Activated CD8-positive, alpha-beta T cell treated with anti-CD3 and anti-CD28 coated beads, Interleukin-2, amount 10 ng/mL, durations not matched to agents 7 days and 5 days (primary cell): ENCODE results near the gene FAM118B. TPM values are rescaled to one million over a fixed set of nuclear protein-coding genes. Genes with fewer than 3 reads are reported as not detected.
"Not testable (repeated sequence)": the region's sequence is repeated elsewhere in the genome, so short reads cannot be mapped to it uniquely, and the experiment has no call there.

Source experiments
- ATAC-seq: fragments of 150-1000 bp; cut with Tn5 transposase; one replicate; pipeline ENCODE4 v1.10.0; 2021; ENCODE audit warnings: moderate library complexity
- CTCF ChIA-PET: fragments of 350-600 bp; sonication (Branson Sonifier 250); formaldehyde crosslinking; loops from one replicate; lab custom pipeline; 2021; ENCODE audit warnings: antibody characterized with exemption; lab: Charles Lee
- POLR2A ChIA-PET: fragments of 350-600 bp; sonication (Branson Sonifier 250); formaldehyde crosslinking; loops from one replicate; lab custom pipeline; 2021; ENCODE audit warnings: antibody characterized with exemption; lab: Charles Lee
- DNase-seq: peaks from one replicate; pipeline ENCODE4 v3.0.0-alpha.2; 2020
- H3K27ac Mint-ChIP-seq: one replicate; pipeline ENCODE4 v1.8.0; 2021; ENCODE audit warnings: mild to moderate bottlenecking, mixed read lengths
- H3K27me3 Mint-ChIP-seq: one replicate; pipeline ENCODE4 v1.8.0; 2021; ENCODE audit warnings: low read depth, mixed read lengths
- H3K36me3 Mint-ChIP-seq: one replicate; pipeline ENCODE4 v1.8.0; 2021; ENCODE audit warnings: low read depth, mixed read lengths
- H3K4me1 Mint-ChIP-seq: one replicate; pipeline ENCODE4 v1.8.0; 2021; ENCODE audit warnings: low read depth, mixed read lengths
- H3K4me3 Mint-ChIP-seq: one replicate; pipeline ENCODE4 v1.8.0; 2021; ENCODE audit warnings: mild to moderate bottlenecking, mixed read lengths
- H3K9me3 Mint-ChIP-seq: one replicate; pipeline ENCODE4 v1.8.0; 2022; ENCODE audit warnings: mixed read lengths; ENCODE audit not compliant: insufficient read depth
- total RNA-seq, 2 experiments: library from RNA; stranded (reverse); gene quantifications; one replicate each; pipeline ENCODE4 v1.2.3, GENCODE V29; 2021

The FAM118B gene
- total RNA-seq, 2 experiments from 2014 or later: 11.8 to 12.8 TPM

DNA sequence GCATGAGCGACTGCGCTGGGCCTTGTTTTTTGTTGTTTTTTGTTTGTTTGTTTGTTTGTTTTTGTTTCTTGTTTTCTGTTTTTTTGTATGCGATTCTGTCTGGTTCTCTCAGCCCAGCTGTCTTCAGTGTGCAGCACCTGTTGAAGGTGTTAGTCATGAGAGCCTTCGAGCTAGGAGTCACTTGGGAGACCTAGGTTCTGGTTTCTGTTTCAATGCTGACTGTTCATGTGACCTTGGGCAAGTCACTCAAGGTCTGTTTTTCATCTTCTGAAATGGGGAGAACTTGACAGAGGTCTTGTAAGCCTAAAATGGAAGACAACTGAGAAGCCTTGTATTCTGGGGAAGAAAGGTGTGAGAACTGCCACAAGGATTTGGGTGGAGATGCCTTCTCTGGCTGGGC, 94.1 kb downstream of the FAM118B start:
- Mint-ChIP-seq H3K27me3 (no peaks in the 10 kb centered on the region), H3K4me1 (peaks cover 41% of the 10 kb centered on the region), H3K9me3 (no peaks in the 10 kb centered on the region), H3K4me3 (peak overlapping the region; percentile 56), H3K27ac (peak overlapping the region; percentile 71), H3K36me3 (peaks cover 34% of the 10 kb centered on the region)
- DNase-seq (peak; percentile 35), ATAC-seq (no peak)
- ChIA-PET POLR2A (interaction anchor here (2.4 kb wide), 1 partner anchor 13 kb away, joined by 18 read pairs; no protein-coding TSS in a partner anchor), CTCF (interaction anchor here (1.4 to 9.0 kb wide), 5 partner anchors 10 to 173 kb away, joined by 3 to 80 read pairs (median 14); partner anchors contain the start of gene TIRAP)

GRCh38 chr11:126307706-126308105, 96.1 kb downstream of the FAM118B start:
- no peaks in the 10 kb centered on the region for H3K9me3 Mint-ChIP-seq
- H3K4me1 Mint-ChIP-seq: peaks cover 43% of the 10 kb centered on the region
- H3K27ac Mint-ChIP-seq: no peak overlapping the region
- no peaks in the 10 kb centered on the region for H3K27me3 Mint-ChIP-seq
- H3K36me3 Mint-ChIP-seq: peaks cover 43% of the 10 kb centered on the region
- ATAC-seq: no peak
- H3K4me3 Mint-ChIP-seq: no peak overlapping the region
- ChIA-PET POLR2A (interaction anchor here (1.0 kb wide), 1 partner anchor 11 kb away, joined by 3 read pairs; no protein-coding TSS in a partner anchor), CTCF (interaction anchor here (1.2 to 9.0 kb wide), 5 partner anchors 8 to 171 kb away, joined by 3 to 80 read pairs (median 14); no protein-coding TSS in a partner anchor)
- DNase-seq: peak; percentile 50

GRCh38 chr11:126308271-126308671, 96.7 kb downstream of the FAM118B start:
- ChIA-PET CTCF (interaction anchor here (1.2 to 9.0 kb wide), 5 partner anchors 8 to 171 kb away, joined by 3 to 80 read pairs (median 14); no protein-coding TSS in a partner anchor), POLR2A (interaction anchor here (1.0 kb wide), 1 partner anchor 10 kb away, joined by 3 read pairs; no protein-coding TSS in a partner anchor)
- Mint-ChIP-seq H3K36me3 (peaks cover 45% of the 10 kb centered on the region), H3K4me1 (peaks cover 40% of the 10 kb centered on the region), H3K27ac (no peak overlapping the region), H3K4me3 (no peak overlapping the region), H3K27me3 (no peaks in the 10 kb centered on the region), H3K9me3 (no peaks in the 10 kb centered on the region)
- DNase-seq (no peak), ATAC-seq (no peak)

- POLR2A ChIA-PET, DNase-seq, H3K27me3 Mint-ChIP-seq, H3K27ac Mint-ChIP-seq, H3K9me3 Mint-ChIP-seq, ATAC-seq, H3K4me3 Mint-ChIP-seq: not testable (repeated sequence)
- Mint-ChIP-seq H3K4me1 (peaks cover 37% of the 10 kb centered on the region), H3K36me3 (peaks cover 44% of the 10 kb centered on the region)
- CTCF ChIA-PET: interaction anchor here (2.0 to 9.0 kb wide), 4 partner anchors 10 to 170 kb away, joined by 4 to 80 read pairs (median 27); no protein-coding TSS in a partner anchor
These were observed 97.2 kb downstream of the FAM118B start for GRCh38 chr11:126308771-126309170.

- CTCF ChIA-PET: interaction anchor here (0.6 to 9.0 kb wide), 26 partner anchors 8 to 173 kb away, joined by 3 to 80 read pairs (median 4); partner anchors contain the start of gene ST3GAL4
- Mint-ChIP-seq H3K4me1 (peaks cover 31% of the 10 kb centered on the region), H3K9me3 (no peaks in the 10 kb centered on the region), H3K36me3 (peaks cover 46% of the 10 kb centered on the region), H3K27me3 (no peaks in the 10 kb centered on the region), H3K4me3 (no peak overlapping the region), H3K27ac (no peak overlapping the region)
- peak; percentile 84 for ATAC-seq
- POLR2A ChIA-PET: no interaction called here
- peak; percentile 70 for DNase-seq
These were observed 98.8 kb downstream of the FAM118B start for GRCh38 chr11:126310200-126310991.

DNA sequence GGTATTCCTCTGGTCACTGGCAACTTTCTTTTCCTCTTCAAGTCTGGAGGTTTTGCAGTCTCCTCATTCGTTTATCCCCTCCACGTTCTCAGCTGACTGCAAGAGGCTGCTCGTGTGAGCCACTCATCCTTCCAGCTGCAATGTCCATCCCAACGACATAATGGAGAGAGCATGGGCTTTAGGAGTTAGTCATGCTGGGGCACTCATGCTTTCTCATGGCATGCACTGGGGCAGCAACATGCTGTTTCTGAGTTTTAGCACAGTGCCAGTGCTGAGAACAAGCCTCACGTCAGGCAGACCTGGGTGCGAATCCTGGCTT, 99.4 kb downstream of the FAM118B start:
- Mint-ChIP-seq H3K27ac (no peak overlapping the region), H3K4me3 (no peak overlapping the region), H3K4me1 (peaks cover 28% of the 10 kb centered on the region), H3K9me3 (peaks cover under 1% of the 10 kb centered on the region), H3K36me3 (peaks cover 47% of the 10 kb centered on the region), H3K27me3 (no peaks in the 10 kb centered on the region)
- ChIA-PET POLR2A (interaction anchor here (0.7 kb wide), 1 partner anchor 12 kb away, joined by 3 read pairs; no protein-coding TSS in a partner anchor), CTCF (interaction anchor here (0.7 to 9.0 kb wide), 23 partner anchors 8 to 172 kb away, joined by 3 to 80 read pairs (median 5); partner anchors contain the start of gene ST3GAL4)
- DNase-seq (no peak), ATAC-seq (no peak)

- Mint-ChIP-seq H3K36me3 (peaks cover 50% of the 10 kb centered on the region), H3K4me3 (no peak overlapping the region), H3K27me3 (no peaks in the 10 kb centered on the region), H3K4me1 (peaks cover 29% of the 10 kb centered on the region), H3K27ac (no peak overlapping the region), H3K9me3 (peaks cover 6% of the 10 kb centered on the region)
- DNase-seq (no peak), ATAC-seq (no peak)
- ChIA-PET POLR2A (interaction anchor here (0.7 kb wide), 1 partner anchor 12 kb away, joined by 3 read pairs; no protein-coding TSS in a partner anchor), CTCF (interaction anchor here (0.7 to 9.0 kb wide), 18 partner anchors 7 to 172 kb away, joined by 3 to 80 read pairs (median 4); partner anchors contain the start of gene ST3GAL4)
These were observed 100.1 kb downstream of the FAM118B start for GRCh38 chr11:126311401-126312291.

Other genes starting within 250 kb of the FAM118B start
- gene CDON, start 148.9 kb upstream of the FAM118B start, total RNA-seq: 1 to 10 TPM; 3.6 to 4.1 TPM
- 10 to 100 TPM; 31.6 to 32.1 TPM for gene RPUSD4, start 132 bp upstream of the FAM118B start, total RNA-seq
- gene SRPRA, start 57.1 kb downstream of the FAM118B start, total RNA-seq: 100 to 1,000 TPM in 1 of 2 experiments, 10 to 100 TPM in 1; 99.0 to 103 TPM
- gene FOXRED1, start 57.4 kb downstream of the FAM118B start, total RNA-seq: 10 to 100 TPM; 46.5 to 50.4 TPM
- 10 to 100 TPM; 15.3 to 15.4 TPM for gene TIRAP, start 71.3 kb downstream of the FAM118B start, total RNA-seq
- 10 to 100 TPM; 21.8 to 22.5 TPM for gene DCPS, start 92.3 kb downstream of the FAM118B start, total RNA-seq
- gene ST3GAL4, start 143.9 kb downstream of the FAM118B start, total RNA-seq: 10 to 100 TPM; 10.3 to 11.8 TPM